ENCODE data around the gene KANSL2. TPM values are rescaled to one million over a fixed set of nuclear protein-coding genes. Genes with fewer than 3 reads are reported as not detected.

The KANSL2 gene
- total RNA-seq, 2 experiments from 2014 or later, result 142 to 144 TPM

GRCh38 chr12:48694038-48694437 is 12.0 kb upstream of the KANSL2 start:
- peaks cover 98% of the 10 kb centered on the region for H3K36me3 Mint-ChIP-seq (ENCODE audit: low read depth)
- no peaks in the 10 kb centered on the region for H3K4me1 ChIP-seq (ENCODE audit: insufficient read depth, low read length)

GRCh38 chr12:48693572-48693971 is 11.5 kb upstream of the KANSL2 start:
- Histone ChIP-seq H3K36me3 (ENCODE audit: insufficient read depth, low read length) (peaks cover 80% of the 10 kb centered on the region), H3K4me3 (ENCODE audit: low read length) (no peak overlapping the region), H3K27me3 (ENCODE audit: control insufficient read depth in 1 of 2, insufficient read depth in 2 of 2, low read length in 2 of 2) (no peaks in the 10 kb centered on the region), H3K9me3 (ENCODE audit: control insufficient read depth in 1 of 2, insufficient read depth in 1 of 2, low read length in 2 of 2) (no peaks in the 10 kb centered on the region), H3K27ac (ENCODE audit: low read depth in 1 of 2, low read length in 2 of 2) (no peak overlapping the region), H3K4me1 (ENCODE audit: insufficient read depth, low read length) (no peaks in the 10 kb centered on the region)
- POLR2A ChIA-PET, result interaction anchor here (1.0 kb wide), 1 partner anchor 22 kb away, joined by 3 read pairs; no protein-coding TSS in a partner anchor
- H3K27ac Mint-ChIP-seq, result peak overlapping the region; percentile 16
- no peaks in the 10 kb centered on the region for H3K27me3 Mint-ChIP-seq
- no peaks in the 10 kb centered on the region for H3K9me3 Mint-ChIP-seq
- CTCF ChIA-PET, result no interaction called here
- H3K4me1 Mint-ChIP-seq (ENCODE audit: low read depth), result peaks cover 23% of the 10 kb centered on the region
- ATAC-seq (ENCODE audit: poor library complexity) (no peak), DNase-seq (no peak)
- TF ChIP-seq CTCF (IDR thresholded peaks at IDR 0.05), result no peak
- H3K36me3 Mint-ChIP-seq (ENCODE audit: low read depth), result peaks cover 98% of the 10 kb centered on the region
- H3K4me3 Mint-ChIP-seq, result no peak overlapping the region
- intact Hi-C loops (cut with DNase I, micrococcal nuclease), result no loop called here

More at GRCh38 chr12:48694038-48694437, 12.0 kb upstream of the KANSL2 start:
- no peaks in the 10 kb centered on the region for H3K9me3 Mint-ChIP-seq
- DNase-seq (no peak), ATAC-seq (ENCODE audit: poor library complexity) (no peak)
- ChIA-PET POLR2A (no interaction called here), CTCF (no interaction called here)
- H3K27me3 Mint-ChIP-seq, result no peaks in the 10 kb centered on the region
- TF ChIP-seq CTCF (IDR thresholded peaks at IDR 0.05), result no peak
- H3K4me3 Mint-ChIP-seq, result no peak overlapping the region
- H3K27ac Mint-ChIP-seq, result no peak overlapping the region
- peaks cover 25% of the 10 kb centered on the region for H3K4me1 Mint-ChIP-seq (ENCODE audit: low read depth)
- Histone ChIP-seq H3K4me3 (ENCODE audit: low read length) (no peak overlapping the region), H3K27ac (ENCODE audit: low read depth in 1 of 2, low read length in 2 of 2) (no peak overlapping the region), H3K9me3 (ENCODE audit: control insufficient read depth in 1 of 2, insufficient read depth in 1 of 2, low read length in 2 of 2) (no peaks in the 10 kb centered on the region), H3K36me3 (ENCODE audit: insufficient read depth, low read length) (peaks cover 78% of the 10 kb centered on the region), H3K27me3 (ENCODE audit: control insufficient read depth in 1 of 2, insufficient read depth in 2 of 2, low read length in 2 of 2) (no peaks in the 10 kb centered on the region)
- intact Hi-C loops (cut with DNase I, micrococcal nuclease), result no loop called here

GRCh38 chr12:48691826-48692487 is 9.9 kb upstream of the KANSL2 start:
- peaks cover 77% of the 10 kb centered on the region for H3K36me3 ChIP-seq (ENCODE audit: insufficient read depth, low read length)
- Mint-ChIP-seq H3K27me3 (no peaks in the 10 kb centered on the region), H3K9me3 (no peaks in the 10 kb centered on the region), H3K27ac (no peak overlapping the region), H3K4me3 (no peak overlapping the region), H3K4me1 (ENCODE audit: low read depth) (peaks cover 23% of the 10 kb centered on the region), H3K36me3 (ENCODE audit: low read depth) (peaks cover 93% of the 10 kb centered on the region)
- intact Hi-C loops (cut with DNase I, micrococcal nuclease), result no loop called here
- H3K9me3 ChIP-seq (ENCODE audit: control insufficient read depth in 1 of 2, insufficient read depth in 1 of 2, low read length in 2 of 2), result no peaks in the 10 kb centered on the region
- H3K4me3 ChIP-seq (ENCODE audit: low read length), result no peak overlapping the region
- no peak for DNase-seq
- ATAC-seq (ENCODE audit: poor library complexity), result no peak
- H3K4me1 ChIP-seq (ENCODE audit: insufficient read depth, low read length), result no peaks in the 10 kb centered on the region
- ChIA-PET CTCF (interaction anchor here (2.0 kb wide), 1 partner anchor 9 kb away, joined by 5 read pairs; the partner anchor contains the start of gene KANSL2), POLR2A (interaction anchor here (1.3 kb wide), 1 partner anchor 10 kb away, joined by 6 read pairs; the partner anchor contains the start of gene KANSL2)
- H3K27me3 ChIP-seq (ENCODE audit: control insufficient read depth in 1 of 2, insufficient read depth in 2 of 2, low read length in 2 of 2), result no peaks in the 10 kb centered on the region
- TF ChIP-seq CTCF (IDR thresholded peaks at IDR 0.05), result no peak
- no peak overlapping the region for H3K27ac ChIP-seq (ENCODE audit: low read depth in 1 of 2, low read length in 2 of 2)

All from CD4-positive, alpha-beta T cell (primary cell).